ENCODE results near the gene NAA25. TPM values are rescaled to one million over a fixed set of nuclear protein-coding genes. Genes with fewer than 3 reads are reported as not detected.
"Not testable (repeated sequence)": the region's sequence is repeated elsewhere in the genome, so short reads cannot be mapped to it uniquely, and the experiment has no call there.

Gene NAA25
- total and polyA plus RNA-seq, 12 donors: 7.2 to 32.6 (median 21.2) TPM

- peak overlapping the region in 1 of 4 donors; percentile 4 for H3K4me3 ChIP-seq
- DNase-seq: peak; percentile 59 to 89 (median 76)
- peaks cover 4 to 21% of the 10 kb centered on the region in 2 donors for H3K4me1 ChIP-seq (replicated peaks in 1 of 2)
- no peaks in the 10 kb centered on the region for H3K36me3 ChIP-seq (replicated peaks in 1 of 2)
- H3K27me3 ChIP-seq: no peaks in the 10 kb centered on the region
- H3K27ac ChIP-seq: peak overlapping the region; percentile 44 to 78 (median 68)
- no peaks in the 10 kb centered on the region for H3K9me3 ChIP-seq (replicated peaks in 1 of 3)
- no peak for TF ChIP-seq CTCF (IDR thresholded peaks at IDR 0.05)
- TF ChIP-seq POLR2A (IDR thresholded peaks at IDR 0.05): no peak
- intact Hi-C loops (cut with DNase I): no loop called here
- 27 to 44% (median 36%) methylated on average over 7 of the region's 7 CpGs for WGBS, 4 donors
These were observed 7.9 kb upstream of the NAA25 start for GRCh38 chr12:112116232-112117060.

GRCh38 chr12:112115259-112116045, 6.9 kb upstream of the NAA25 start:
- DNase-seq: peak in 2 of 7 donors; percentile 1 to 30
- TF ChIP-seq CTCF (IDR thresholded peaks at IDR 0.05) (no peak), POLR2A (IDR thresholded peaks at IDR 0.05) (no peak)
- intact Hi-C loops (cut with DNase I): no loop called here
- Histone ChIP-seq H3K4me1 (replicated peaks in 1 of 2) (peaks cover 4 to 19% of the 10 kb centered on the region in 2 donors), H3K27ac (no peak overlapping the region), H3K4me3 (no peak overlapping the region), H3K9me3 (replicated peaks in 1 of 3) (no peaks in the 10 kb centered on the region), H3K36me3 (replicated peaks in 1 of 2) (no peaks in the 10 kb centered on the region), H3K27me3 (no peaks in the 10 kb centered on the region)
- WGBS, 4 donors: 92 to 97% (median 93%) methylated on average over 6 of the region's 6 CpGs

GRCh38 chr12:112112409-112113133, 4.0 kb upstream of the NAA25 start:
- Histone ChIP-seq H3K9me3 (replicated peaks in 1 of 3) (no peaks in the 10 kb centered on the region), H3K27ac (no peak overlapping the region), H3K27me3 (no peaks in the 10 kb centered on the region), H3K4me1 (replicated peaks in 1 of 2) (peaks cover 7 to 24% of the 10 kb centered on the region in 2 donors), H3K4me3 (no peak overlapping the region), H3K36me3 (replicated peaks in 1 of 2) (no peaks in the 10 kb centered on the region)
- TF ChIP-seq CTCF (IDR thresholded peaks at IDR 0.05) (no peak), POLR2A (IDR thresholded peaks at IDR 0.05) (no peak)
- 86 to 95% (median 90%) methylated on average over 5 to 6 of the region's 6 CpGs for WGBS, 4 donors
- intact Hi-C loops (cut with DNase I): no loop called here
- DNase-seq: peak in 2 of 7 donors; percentile 16 to 39

GRCh38 chr12:112111931-112112330, 3.3 kb upstream of the NAA25 start:
- TF ChIP-seq POLR2A (IDR thresholded peaks at IDR 0.05) (no peak), CTCF (IDR thresholded peaks at IDR 0.05) (no peak)
- H3K27ac ChIP-seq: no peak overlapping the region
- H3K9me3 ChIP-seq (replicated peaks in 1 of 3): no peaks in the 10 kb centered on the region
- no peaks in the 10 kb centered on the region for H3K36me3 ChIP-seq (replicated peaks in 1 of 2)
- DNase-seq: peak in 3 of 7 donors; percentile 6 to 47 (median 12)
- H3K27me3 ChIP-seq: no peaks in the 10 kb centered on the region
- intact Hi-C loops (cut with DNase I): no loop called here
- H3K4me3 ChIP-seq: no peak overlapping the region
- H3K4me1 ChIP-seq (replicated peaks in 1 of 2): peaks cover 10 to 24% of the 10 kb centered on the region in 2 donors
- WGBS, 4 donors: 64 to 87% (median 77%) methylated on average over 5 of the region's 5 CpGs

GRCh38 chr12:112110787-112111662, 2.4 kb upstream of the NAA25 start:
- intact Hi-C loops (cut with DNase I): not testable (repeated sequence)
- DNase-seq: peak in 2 of 7 donors; percentile 5 to 46
- WGBS, 4 donors: 86 to 88% (median 87%) methylated on average over 17 to 20 of the region's 20 CpGs

More at GRCh38 chr12:112110787-112111662, 2.4 kb upstream of the NAA25 start:
- H3K4me1 ChIP-seq (replicated peaks in 1 of 2): peaks cover 16 to 23% of the 10 kb centered on the region in 2 donors
- not testable (repeated sequence) for H3K27ac ChIP-seq; H3K27me3 ChIP-seq; H3K36me3 ChIP-seq (replicated peaks in 1 of 2); H3K9me3 ChIP-seq (replicated peaks in 1 of 3); H3K4me3 ChIP-seq
